MM.1S (cell line): ENCODE measurements around the gene CCDC171.

Experiments
- EZH2phosphoT487 ChIP-seq: fragments of 300-600 bp; sonication (generic); IDR thresholded peaks from 2 replicates; pipeline ENCODE4 v1.6.1; 2018; ENCODE audit warnings: antibody characterized with exemption, low read length
- TF ChIP-seq, protein P1 (sequence below): fragments of 300-600 bp; sonication (generic); IDR thresholded peaks from 2 replicates; pipeline ENCODE4 v1.5.1; 2016; ENCODE audit warnings: antibody characterized with exemption, low read length, mixed read lengths

DNA sequence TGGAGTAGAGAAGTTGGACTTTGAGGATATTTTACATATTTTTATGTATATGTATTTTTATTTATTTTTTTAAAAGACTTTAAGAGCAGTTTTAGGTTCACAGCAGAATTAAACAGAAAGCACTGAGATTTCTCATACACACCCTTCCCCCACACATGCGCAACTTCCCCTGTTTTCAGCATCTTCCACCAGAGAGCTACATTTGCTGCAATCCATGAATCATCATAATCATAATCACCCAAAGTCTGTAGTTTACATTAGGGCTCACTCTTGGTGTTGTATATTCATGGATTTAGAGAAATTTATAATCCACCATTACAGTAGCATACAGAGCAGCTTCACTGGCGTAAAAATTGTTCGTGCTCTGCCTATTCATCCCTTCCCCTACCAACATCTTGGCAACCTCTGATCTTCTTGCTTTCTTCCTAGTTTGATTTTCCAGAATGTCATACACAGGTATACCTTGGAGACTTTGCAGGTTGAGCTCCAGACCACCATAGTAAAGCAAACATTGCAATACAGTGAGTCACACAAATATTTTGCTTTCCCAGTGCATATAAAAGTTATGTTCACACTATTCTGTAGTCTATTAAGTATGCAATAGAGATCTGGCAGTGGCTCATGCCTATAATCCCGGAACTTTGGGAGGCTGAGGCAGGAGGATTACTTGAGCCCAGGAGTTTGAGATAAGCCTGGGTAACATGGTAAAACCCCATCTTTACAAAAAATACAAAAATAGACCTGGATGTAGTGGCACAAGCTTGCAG lies 9.6 kb upstream of the CCDC171 start:
- TF ChIP-seq, protein P1, sequence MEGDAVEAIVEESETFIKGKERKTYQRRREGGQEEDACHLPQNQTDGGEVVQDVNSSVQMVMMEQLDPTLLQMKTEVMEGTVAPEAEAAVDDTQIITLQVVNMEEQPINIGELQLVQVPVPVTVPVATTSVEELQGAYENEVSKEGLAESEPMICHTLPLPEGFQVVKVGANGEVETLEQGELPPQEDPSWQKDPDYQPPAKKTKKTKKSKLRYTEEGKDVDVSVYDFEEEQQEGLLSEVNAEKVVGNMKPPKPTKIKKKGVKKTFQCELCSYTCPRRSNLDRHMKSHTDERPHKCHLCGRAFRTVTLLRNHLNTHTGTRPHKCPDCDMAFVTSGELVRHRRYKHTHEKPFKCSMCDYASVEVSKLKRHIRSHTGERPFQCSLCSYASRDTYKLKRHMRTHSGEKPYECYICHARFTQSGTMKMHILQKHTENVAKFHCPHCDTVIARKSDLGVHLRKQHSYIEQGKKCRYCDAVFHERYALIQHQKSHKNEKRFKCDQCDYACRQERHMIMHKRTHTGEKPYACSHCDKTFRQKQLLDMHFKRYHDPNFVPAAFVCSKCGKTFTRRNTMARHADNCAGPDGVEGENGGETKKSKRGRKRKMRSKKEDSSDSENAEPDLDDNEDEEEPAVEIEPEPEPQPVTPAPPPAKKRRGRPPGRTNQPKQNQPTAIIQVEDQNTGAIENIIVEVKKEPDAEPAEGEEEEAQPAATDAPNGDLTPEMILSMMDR: no peak
- TF ChIP-seq EZH2phosphoT487: no peak
